ENCODE results near the gene MFNG.
"Not testable (repeated sequence)": the region's sequence is repeated elsewhere in the genome, so short reads cannot be mapped to it uniquely, and the experiment has no call there.

Gene MFNG, protein sequence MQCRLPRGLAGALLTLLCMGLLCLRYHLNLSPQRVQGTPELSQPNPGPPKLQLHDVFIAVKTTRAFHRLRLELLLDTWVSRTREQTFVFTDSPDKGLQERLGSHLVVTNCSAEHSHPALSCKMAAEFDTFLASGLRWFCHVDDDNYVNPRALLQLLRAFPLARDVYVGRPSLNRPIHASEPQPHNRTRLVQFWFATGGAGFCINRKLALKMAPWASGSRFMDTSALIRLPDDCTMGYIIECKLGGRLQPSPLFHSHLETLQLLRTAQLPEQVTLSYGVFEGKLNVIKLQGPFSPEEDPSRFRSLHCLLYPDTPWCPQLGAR

DNA sequence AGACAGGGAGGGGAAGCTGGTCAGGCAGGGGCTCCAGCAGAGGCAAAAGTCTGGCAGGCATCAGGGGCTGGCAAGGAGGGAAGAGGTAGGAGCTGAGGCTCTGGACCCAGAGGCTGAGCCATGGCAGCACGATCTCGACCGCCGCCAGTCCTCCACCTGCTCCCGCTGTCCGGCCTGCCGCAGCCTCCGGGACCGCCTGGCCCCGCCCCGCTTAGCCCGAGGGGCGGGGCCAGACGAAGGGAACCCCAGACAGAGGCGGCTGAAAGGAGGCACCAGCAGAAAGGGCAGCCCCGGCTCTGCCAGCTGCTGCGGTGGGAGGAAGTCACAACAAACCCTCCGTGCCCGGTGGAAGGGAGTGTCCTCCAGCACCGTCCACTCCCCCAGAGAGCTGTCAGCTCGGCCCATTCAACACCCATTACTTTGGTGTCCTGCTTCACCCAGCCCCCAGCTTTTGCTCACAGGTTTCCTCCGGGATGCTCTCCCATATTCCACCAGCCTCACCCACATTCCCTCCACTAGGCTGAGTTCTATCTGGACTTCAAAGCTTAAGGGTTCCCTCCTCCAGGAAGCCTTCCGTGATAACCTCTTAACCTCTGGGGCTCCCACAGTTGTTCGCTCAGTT lies at the start of gene MFNG:
MFNG (minus strand) TSS at position 161 of the 622 bp plus-strand sequence. CDS start 207 bp downstream, outside the sequence.
- no peak for DNase-seq (ENCODE audit: low read depth in 2 of 2)

DNA sequence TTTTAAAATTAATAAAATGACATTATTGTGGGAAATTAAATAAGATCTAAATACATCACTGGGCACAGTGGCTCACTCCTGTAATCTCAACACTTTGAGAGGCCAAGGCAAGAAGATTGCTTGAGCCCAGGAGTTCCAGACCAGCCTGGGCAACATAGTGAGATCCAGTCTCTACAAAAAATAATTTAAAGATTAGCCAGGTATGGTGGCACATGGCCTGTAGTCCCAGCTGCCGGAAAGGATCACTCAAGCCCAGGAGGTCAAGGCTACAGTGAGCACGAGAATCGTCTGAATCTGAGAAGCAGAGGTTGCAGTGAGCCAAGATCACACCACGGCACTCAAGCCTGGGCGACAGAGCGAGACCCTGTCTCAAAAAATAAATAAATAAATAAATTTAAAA lies 49.0 kb upstream of the MFNG start:
- no peak for DNase-seq (ENCODE audit: low read depth in 2 of 2)

DNA sequence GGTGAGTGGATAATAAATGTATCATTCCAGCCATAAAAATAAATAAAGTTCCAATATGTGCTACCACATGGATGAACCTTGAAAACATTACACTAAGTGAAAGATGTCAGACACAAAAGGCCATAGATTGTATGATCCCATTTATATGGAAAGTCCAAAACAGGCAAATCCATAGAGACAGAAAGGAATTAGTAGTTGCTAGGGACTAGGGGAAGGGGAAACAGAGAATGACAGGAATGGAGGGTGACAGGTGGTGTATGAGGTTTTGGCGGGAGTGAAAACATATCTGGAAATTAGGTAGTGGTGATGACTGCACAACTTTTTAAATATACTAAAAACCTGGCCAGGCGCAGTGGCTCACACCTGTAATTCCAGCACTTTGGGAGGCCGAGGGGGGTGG lies 48.3 kb upstream of the MFNG start:
- DNase-seq (ENCODE audit: low read depth in 2 of 2) = no peak

DNA sequence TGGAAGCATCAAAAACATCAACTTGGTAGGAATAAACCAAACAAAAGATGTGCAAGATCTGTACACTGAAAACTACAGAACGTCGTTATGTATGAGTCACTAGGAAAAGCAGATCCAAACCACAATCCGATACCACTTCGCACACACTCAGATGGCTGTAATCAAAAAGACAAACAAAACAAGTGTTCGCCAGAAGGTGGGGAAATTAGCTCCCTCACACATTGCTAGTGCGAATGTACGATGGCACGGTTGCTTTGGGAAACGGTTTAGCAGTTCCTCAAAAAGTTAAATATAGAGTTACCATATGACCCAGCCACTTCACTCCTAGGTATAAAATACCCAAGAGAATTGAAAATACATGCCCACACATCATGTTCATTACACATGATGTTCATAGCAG lies 47.8 kb upstream of the MFNG start:
- peak; percentile 47 to 51 for DNase-seq (ENCODE audit: low read depth in 2 of 2)

DNA sequence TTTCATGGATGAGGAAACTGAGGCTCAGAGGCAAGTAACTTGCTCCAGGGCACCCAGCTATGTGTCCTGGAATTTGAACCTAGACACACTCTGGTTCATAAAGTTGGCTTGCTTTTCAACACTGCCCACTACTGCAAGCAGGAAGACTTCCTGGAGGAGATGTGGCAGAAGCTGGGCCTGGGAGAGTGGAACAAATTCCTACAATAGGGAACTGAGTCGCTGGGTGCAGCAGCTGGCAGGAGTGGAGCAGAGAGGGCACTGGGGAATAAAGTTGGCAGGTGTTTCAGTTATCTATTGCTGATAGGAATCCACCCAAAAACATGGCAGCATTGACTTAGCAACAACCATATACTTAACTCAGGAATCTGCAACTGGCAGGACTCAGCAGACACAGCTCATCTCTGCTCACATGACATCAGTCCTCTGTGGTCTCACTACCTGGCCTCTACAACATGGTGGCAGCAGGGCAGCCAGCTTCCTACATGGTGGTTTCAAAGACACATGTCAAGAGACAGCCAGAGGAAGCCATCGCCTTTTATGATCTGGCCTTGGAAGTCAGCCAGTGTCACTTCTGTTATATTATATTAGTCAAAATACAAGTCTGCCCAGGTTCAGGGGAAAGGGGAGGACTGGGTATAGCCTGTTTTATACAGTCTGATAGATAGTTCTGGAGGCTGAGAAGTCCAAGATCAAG lies 43.6 kb upstream of the MFNG start:
- DNase-seq (ENCODE audit: low read depth in 2 of 2) = no peak

DNA sequence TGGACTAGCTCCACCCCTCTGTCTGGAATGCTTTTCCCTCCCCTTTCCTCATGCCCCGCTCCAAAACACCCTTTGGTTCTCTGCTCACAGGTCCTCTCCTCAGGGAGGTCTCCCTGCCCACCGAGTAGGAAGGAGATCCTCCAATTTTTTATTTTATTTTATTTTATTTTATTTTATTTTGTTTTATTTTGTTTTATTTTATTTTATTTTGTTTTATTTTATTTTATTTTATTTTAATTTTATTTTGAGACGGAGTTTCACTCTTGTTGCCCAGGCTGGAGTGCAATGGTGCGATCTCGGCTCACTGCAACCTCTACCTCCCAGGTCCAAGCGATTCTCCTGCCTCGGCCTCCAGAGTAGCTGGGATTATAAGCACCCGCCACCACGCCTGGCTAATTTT lies 41.8 kb upstream of the MFNG start:
- not testable (repeated sequence) for DNase-seq (ENCODE audit: low read depth in 2 of 2)

DNA sequence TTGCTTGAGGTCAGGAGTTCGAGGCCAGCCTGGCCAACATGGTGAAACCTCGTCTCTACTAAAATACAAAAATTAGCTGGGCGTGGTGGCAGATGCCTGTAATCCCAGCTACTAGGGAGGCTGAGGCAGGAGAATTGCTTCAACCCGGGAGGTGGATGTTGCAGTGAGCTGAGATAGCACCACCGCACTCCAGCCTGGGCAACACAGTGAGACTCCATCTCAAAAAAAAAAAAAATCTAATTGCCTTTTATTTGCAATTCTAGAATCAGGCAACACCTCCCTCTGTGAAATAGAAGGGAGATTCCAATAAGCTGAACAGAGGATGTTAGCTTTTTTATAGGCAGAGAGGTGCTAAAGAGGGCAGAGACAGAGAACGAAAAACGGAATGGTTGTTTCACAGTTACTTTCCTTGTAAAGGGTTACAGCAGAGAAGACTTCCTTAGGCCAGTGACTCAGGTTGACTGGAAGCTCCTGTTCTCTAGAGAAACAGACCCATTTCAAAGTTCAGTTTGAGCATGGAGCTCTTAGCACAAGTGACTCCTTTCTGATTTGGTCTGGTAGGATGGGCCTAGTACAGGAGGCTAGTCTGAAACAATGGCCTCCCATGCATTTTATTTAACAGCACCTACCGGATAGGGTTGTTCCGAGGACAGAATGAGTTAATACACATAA lies 41.0 kb upstream of the MFNG start:
- not testable (repeated sequence) for DNase-seq (ENCODE audit: low read depth in 2 of 2)

DNA sequence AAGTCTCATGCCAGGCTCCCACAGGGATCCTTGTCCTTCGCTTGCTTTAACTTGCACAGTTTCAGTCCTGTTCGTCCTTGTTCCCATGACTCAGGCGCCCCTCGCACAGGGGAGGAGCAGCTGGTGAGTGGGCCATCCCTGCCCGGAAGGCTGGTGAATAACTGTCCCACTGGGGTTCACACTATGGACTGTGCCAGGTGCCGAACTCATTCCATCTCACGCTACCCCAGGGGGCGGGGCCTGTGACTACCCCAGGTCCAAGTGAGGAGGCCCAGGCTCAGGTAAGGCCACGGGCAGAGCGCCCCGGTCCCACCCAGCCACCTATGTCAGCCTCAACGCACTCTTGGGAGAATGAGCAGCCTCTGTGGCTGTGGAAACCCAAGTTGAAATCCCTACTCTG lies 40.2 kb upstream of the MFNG start:
- no peak for DNase-seq (ENCODE audit: low read depth in 2 of 2)

DNA sequence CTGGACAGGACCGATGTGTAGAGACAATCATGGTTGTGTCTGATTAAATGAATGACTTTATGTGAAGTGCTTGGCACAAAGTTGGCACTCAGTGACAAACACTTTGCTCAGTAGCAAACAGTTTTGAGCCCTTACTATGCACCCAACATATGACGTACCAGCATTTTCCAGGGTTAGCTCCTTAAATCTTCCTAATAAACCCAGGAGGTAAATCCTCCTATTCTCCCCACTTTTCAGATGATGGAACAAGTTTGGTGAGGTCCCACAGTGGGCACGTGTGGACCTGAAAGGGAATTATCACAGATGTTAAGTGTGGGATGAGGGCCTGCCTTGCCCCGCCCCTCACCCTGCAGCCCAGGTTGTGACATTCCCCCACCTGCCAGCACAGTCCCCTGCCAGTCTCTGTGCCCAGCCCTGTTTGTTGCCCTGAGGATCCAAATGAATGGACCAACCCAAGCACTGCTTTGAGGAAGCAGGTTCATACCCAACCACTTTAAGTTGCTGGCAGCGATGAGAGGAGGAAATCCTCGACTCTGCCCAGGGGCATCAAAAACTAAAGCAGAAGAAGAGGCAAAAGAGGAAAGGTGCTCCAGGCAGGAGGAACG lies 39.7 kb upstream of the MFNG start:
- DNase-seq (ENCODE audit: low read depth in 2 of 2) = no peak

DNA sequence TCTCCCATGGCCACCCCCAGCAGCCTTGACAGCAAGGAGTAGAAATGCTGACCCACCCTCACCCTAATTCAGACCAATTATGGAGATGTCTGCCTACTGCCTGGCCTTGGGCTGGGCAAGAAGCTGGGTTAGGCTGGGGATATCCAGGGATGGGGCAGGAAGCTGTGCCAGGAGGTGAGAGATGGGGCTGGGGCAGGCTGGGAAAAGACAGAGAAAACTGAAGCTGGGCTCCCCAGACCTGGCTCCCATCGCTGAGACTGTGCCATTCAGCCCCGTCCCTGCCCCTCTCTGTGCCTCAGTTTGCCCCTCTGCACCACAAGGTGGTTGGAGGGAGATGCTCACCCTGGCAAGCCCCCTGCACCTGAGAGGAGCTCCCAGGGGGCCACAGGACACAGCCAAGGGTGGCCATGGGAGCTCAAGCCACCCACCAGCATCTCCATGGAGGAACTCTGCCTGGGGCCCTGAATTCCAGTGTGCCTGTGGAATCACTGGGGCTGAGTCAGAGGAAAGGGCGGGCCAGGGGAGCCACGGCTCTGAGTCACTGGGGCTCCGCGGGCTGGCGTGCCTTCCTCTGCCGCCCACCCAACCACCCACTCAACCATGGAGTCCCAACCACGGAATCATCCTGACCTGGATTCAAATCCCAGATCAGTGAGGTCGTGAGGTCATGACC lies 39.0 kb upstream of the MFNG start:
- DNase-seq (ENCODE audit: low read depth in 2 of 2) = peak in 1 of 2 experiments; percentile 54

DNA sequence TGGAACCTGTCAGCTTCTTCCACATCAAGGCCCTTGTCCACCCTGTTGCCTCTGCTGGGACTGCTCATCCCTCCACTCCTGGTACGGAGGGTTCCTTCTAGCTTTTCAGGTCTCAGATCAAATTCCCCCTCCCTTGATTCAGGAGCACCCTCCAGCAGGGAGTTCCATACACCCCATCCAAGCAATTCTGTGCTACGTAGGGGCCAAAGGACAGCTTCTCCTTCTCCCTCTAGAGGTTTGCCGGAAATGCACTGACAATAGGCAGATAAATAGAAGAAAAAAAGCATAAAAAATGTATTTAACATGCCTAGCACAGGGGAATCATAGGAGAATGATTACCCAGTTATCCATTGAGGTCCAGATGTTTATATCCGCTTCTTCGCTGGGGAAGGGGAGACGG lies 36.3 kb upstream of the MFNG start:
- DNase-seq (ENCODE audit: low read depth in 2 of 2) = no peak

DNA sequence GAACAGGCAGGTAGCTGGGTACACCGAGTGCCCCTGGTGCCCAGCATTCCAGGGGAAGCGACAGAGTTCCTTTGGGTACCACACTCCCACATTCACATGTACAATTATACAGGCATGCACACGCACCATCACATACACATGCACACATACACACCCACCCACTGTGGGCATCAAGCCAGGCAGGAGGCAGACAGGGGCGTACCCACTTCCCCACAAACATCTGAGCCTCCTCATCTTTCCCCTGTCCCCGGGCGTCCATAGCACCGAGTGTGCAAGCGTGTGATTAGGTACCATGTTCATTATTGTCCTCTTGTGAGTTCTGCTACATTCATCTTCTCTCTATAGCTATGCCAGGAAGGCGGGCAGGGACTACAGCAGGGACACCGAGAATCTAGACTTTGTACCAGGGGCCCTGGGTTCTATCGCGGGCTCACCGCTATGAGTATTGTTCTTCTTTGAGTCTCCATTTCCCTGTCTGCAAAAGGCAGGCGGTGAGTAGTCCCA lies 35.1 kb upstream of the MFNG start:
- DNase-seq (ENCODE audit: low read depth in 2 of 2) = no peak

DNA sequence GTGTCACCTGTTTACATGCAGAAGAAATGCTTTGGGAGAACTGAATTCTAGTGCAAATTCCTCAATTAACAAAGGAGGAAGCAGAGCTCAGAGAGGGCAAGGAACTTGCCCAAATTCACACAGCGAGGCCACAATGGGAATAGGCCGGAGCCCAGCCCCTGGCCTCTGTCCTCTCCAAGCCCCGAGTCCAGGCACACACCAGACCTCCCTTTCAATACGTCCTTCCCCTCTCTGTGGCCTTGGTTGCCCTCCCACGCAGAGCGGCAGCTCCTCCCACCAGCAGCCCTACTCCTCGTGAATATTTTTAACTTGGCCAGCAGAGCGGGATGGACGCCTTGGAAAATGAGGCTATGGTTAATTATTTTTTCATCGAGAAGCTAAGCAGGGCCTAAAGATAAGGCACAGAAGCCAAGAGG lies 34.6 kb upstream of the MFNG start:
- no peak for DNase-seq (ENCODE audit: low read depth in 2 of 2)

DNA sequence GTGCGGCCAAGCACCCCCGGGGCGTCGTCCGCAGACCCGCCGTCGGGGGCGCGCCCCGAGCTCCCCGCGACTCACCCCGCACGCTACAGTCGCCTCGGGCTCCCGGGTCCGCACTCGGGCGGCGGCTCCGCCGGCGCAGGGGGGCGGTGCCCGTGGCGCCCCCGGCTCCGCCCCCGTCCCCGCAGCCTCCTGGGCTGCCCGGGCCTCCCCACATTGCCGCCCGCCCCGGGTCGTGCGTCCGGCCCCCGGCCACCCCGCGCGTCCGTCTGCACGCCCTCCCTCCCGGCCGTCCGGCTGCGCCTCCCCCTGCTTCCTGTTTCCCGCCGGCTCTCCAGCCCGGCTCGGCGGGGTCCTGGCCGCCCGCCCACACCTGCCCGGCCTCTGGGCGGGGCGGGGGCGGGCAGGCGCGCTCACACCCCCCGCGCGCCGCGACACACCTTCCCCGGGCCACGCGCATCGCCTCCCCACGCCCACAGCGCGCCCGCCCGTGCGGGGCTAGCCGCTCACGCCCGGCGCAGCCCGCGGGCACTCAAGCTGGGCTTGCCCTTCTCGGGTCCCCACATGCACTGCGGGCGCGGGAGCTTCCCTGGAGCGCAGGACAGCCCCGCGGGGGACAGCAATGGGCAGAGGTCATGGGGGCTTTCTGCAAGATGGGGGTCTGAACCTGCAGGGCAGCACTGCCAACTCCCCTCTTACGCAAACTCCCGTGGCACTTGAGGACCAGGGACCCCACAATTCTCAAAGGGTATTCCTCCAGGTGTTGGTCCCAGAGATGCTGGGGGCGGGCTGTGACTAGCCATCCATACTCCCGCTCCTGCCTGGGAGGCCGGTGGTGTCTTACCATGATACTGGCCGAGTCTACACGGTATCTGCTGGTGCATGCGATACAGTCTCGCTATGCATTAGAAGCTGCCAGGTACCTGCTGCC lies 33.3 kb upstream of the MFNG start, which contains the start of gene CARD10:
CARD10 (minus strand) TSS at position 148 of the 928 bp plus-strand sequence. CDS start 215 bp downstream, outside the sequence.
- no peak for DNase-seq (ENCODE audit: low read depth in 2 of 2)

DNA sequence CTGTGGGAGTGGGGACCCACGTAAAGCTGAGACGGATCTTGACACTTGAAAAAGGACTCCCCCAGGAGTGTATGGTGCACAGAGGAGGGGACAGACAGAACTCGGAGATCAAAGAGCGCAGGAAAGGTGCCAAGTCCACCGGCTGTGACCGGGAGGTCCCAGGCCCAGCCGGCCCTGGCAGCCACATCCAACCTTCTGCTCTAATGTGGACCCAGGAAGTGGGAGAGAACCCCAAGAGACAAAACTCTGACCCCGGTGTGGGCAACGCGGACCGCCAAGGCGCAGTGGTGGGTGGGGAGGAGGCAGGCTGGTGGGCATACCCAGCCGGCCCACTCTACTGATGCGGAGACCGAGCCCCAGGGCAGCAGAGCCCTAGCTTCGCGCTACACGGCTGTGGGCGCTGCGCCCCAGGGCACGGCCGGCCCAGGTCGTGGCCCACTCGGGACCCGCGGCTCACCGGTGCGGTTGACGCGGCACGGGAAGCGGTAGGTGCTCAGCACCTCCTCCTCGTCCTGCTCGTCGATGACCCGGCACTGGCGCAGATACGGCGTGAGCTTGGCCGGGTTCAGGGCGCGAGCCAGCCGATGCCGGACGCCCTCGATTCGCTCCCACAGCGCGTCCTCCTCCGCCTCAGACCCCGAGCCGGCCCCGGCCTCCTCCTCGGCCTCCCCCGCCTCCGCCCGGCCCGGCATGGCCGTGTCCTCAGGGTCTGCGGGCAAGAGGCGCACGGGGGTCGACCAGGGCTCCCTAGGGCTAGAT lies 32.5 kb upstream of the MFNG start:
- DNase-seq (ENCODE audit: low read depth in 2 of 2) = no peak

DNA sequence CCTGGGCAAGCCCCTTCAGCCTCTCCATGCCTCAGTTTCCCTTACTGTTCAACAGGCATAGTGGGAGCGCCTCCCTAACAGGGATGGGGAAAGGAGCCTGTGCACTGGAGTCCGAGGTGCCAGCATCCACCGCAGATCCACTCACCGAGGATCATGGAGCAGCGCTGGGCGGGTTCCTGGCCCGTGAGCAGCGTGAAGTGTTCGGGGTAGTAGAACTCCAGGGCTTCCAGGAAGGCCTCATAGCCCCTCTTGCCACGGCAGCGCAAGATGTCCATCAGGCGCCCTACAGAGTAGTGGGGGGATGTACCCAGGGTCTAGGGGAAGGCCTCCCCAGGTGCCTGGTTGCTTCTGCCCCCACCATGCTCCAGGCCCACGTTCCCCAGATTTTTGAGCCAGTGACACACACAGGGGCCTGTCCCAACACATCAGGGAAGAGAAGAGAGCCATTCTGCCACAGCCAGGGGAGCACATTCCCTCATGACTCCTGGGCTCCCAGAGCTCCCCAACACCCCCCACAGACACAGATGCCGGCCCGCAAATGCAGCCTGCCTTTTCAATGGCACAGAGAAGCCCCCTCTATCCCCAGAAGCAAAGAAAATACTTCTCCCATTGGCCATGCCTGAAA lies 31.8 kb upstream of the MFNG start:
- DNase-seq (ENCODE audit: low read depth in 2 of 2) = no peak

DNA sequence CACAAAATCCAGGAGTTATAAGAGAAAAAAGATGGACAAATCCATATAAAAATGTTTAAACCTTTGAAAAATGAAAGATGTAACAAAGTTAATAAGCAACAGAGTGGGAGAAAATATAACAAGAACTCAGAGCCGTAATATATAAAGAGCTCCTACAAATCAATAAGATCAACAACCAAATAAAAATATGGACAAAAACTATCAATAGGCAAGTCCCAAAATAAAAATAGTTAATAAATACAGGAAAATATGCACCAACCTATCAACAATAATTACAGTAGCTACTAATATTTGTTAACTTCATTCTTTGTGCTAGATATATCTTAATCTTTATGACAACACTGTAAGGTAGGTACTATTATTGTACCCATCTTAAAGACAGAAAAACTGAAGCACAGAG lies 30.3 kb upstream of the MFNG start:
- DNase-seq (ENCODE audit: low read depth in 2 of 2) = no peak

DNA sequence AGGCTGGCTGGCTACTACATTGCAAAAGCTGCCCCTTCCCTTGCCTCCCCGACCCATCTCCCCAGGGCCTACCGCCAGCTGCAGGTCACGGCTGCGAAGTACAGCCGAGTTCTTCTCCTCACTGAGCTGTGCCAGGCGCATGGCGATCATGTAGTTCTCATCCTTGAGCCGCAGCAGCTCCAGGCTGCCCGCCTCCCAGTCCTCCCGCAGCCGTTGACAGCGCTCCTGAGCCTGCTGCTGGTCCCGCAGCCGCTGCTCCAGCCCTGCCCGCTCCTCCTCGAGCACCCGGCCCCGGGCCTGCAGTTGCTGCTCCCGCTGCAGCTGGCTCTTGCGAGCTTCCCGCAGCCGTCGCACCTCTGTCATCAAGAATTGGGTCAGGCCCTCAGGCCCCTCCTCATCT lies 29.7 kb upstream of the MFNG start:
- DNase-seq (ENCODE audit: low read depth in 2 of 2) = no peak

Data from fibroblast of skin of left biceps (primary cell).